ENCODE data around the gene DEFB123.
"Not testable (repeated sequence)": the region's sequence is repeated elsewhere in the genome, so short reads cannot be mapped to it uniquely, and the experiment has no call there.

DEFB123 gene

DNA sequence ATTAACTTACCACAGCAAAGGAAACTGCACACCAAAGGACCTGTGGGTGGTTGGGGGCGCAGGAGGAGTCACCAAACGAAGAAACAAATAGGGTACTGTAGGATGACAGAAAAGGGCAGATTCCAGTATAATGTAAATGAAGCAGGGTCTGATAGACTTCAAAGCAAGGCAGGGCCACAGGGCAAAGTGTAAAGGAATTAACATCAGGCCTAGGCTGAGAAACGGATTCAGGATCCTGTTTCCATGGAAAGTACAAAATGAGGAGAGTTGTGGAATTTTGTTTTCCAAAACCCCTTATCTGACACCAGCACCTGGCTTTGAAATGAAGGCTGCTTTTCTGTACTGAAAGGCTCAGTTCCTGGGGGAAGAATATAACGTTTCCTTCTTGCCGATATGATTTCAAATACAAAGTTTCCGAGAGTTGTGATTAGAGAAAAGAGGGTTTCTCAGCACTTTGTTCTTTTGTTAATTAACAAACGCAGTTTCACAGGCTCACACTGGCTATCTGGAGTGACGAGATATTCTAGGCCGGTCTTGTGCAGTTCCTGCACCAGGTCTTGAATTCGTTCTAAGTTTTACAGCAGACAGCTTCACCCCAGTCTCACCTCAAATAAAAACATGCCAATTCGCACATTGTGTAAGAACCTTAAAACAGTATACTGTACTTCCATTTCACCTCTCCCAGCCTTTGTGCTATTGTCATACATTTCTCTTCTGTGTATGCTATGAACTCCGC lies 5.8 kb downstream of the DEFB123 start:
- TF ChIP-seq, protein P1, sequence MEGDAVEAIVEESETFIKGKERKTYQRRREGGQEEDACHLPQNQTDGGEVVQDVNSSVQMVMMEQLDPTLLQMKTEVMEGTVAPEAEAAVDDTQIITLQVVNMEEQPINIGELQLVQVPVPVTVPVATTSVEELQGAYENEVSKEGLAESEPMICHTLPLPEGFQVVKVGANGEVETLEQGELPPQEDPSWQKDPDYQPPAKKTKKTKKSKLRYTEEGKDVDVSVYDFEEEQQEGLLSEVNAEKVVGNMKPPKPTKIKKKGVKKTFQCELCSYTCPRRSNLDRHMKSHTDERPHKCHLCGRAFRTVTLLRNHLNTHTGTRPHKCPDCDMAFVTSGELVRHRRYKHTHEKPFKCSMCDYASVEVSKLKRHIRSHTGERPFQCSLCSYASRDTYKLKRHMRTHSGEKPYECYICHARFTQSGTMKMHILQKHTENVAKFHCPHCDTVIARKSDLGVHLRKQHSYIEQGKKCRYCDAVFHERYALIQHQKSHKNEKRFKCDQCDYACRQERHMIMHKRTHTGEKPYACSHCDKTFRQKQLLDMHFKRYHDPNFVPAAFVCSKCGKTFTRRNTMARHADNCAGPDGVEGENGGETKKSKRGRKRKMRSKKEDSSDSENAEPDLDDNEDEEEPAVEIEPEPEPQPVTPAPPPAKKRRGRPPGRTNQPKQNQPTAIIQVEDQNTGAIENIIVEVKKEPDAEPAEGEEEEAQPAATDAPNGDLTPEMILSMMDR (IDR thresholded peaks at IDR 0.05; ENCODE audit: low read depth, low read length, missing control alignments), result no peak
- H3K4me3 ChIP-seq (ENCODE audit: low read depth, low read length), result no peak overlapping the region
- in situ Hi-C loops (cut with HindIII; ENCODE audit: low sequenced_read_pairs), result no loop called here
- no peak for DNase-seq (ENCODE audit: low read depth)

DNA sequence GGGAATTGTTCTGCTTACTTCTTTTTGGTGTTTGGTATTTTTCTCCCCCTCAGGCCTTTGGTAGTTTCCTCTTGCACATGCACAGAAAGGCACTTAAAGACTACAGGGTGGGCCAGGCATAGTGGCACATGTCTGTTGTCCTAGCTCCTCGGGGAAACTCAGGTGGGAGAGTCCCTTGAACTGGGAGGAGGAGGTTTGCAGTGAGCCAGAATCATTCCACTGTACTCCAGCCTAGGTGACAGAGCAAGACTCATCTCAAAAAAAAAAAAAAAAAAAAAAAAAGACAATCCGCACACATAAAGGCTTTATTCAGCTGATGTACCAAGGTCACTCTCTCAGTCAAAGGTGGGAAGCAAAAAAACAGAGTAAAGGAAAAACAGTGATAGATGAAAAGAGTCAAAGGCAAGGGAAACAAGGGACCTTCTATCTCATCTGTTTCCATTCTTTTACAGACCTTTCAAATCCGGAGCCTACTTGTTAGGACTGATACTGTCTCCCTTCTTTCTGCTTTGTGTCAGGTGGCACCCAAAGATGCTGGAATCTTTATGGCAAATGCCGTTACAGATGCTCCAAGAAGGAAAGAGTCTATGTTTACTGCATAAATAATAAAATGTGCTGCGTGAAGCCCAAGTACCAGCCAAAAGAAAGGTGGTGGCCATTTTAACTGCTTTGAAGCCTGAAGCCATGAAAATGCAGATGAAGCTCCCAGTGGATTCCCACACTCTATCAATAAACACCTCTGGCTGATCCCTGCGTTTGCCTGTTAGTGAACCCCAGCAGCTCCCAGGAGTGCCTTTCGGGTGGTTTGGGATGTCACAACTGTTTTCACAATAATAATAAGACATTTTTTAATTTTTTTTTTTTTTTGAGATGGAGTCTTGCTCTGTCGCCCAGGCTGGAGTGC lies 9.3 kb downstream of the DEFB123 start:
- H3K4me3 ChIP-seq (ENCODE audit: low read depth, low read length), result no peak overlapping the region
- TF ChIP-seq, protein P1 (IDR thresholded peaks at IDR 0.05; ENCODE audit: low read depth, low read length, missing control alignments), result no peak
- in situ Hi-C loops (cut with HindIII; ENCODE audit: low sequenced_read_pairs), result no loop called here
- DNase-seq (ENCODE audit: low read depth), result no peak

DNA sequence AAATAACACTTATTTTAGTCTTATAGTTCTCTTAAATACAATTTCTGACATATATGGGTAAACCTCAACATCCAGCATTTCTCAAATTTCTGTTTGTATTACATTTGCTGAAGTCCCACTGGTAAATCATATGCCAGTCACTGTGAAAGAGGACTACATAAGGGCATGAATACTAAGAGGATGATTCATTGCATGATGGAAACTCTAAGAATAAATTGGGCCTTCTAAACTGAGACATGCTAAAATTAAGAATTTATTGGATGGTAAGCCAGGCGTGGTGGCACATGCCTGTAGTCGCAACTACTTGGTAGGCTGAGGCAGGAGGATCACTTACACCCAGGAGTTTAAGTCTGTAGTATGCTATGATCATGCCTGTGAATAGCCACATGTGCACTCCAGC lies 12.1 kb downstream of the DEFB123 start:
- H3K4me3 ChIP-seq (ENCODE audit: low read depth, low read length), result no peak overlapping the region
- DNase-seq (ENCODE audit: low read depth), result no peak

DNA sequence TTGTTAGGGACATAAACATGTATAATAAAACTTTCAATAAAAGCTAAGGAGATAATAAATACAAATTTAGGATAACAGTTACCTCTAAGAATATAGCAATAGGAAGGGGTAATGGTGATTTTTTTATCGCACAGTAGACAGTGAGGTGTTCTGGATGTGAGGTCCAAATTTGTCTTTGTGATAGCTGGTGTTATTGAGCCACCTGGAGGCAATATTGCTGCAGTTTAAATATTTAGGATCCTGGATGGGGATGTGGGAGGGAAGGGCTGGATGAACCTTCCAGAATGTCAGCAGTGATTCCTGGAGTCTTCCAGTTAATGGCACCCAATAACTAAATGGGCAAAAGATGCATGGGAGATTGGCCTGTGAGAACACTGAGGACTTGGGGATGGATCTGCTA lies 13.9 kb downstream of the DEFB123 start:
- H3K4me3 ChIP-seq (ENCODE audit: low read depth, low read length), result no peak overlapping the region
- no peak for DNase-seq (ENCODE audit: low read depth)
- TF ChIP-seq, protein P1 (IDR thresholded peaks at IDR 0.05; ENCODE audit: low read depth, low read length, missing control alignments), result no peak
- in situ Hi-C loops (cut with HindIII; ENCODE audit: low sequenced_read_pairs), result no loop called here

More for the DNA sequence above, 12.1 kb downstream of the DEFB123 start:
- in situ Hi-C loops (cut with HindIII; ENCODE audit: low sequenced_read_pairs), result no loop called here
- TF ChIP-seq, protein P1 (IDR thresholded peaks at IDR 0.05; ENCODE audit: low read depth, low read length, missing control alignments), result no peak

DNA sequence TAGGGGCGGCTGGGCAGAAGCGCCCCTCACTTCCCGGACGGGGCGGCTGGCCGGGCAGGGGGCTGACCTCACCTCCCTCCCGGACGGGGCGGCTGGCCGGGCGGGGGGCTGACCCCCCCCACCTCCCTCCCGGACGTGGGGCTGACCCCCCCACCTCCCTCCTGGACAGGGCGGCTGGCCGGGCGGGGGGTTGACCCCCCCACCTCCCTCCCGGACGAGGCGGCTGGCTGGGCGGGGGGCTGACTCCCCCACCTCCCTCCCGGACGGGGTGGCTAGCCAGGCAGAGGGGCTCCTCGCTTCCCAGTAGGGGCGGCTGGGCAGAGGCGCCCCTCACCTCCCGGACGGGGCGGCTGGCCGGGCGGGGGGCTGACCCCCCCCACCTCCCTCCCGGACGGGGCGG lies 30.5 kb downstream of the DEFB123 start:
- DNase-seq (ENCODE audit: low read depth); in situ Hi-C loops (cut with HindIII; ENCODE audit: low sequenced_read_pairs); H3K4me3 ChIP-seq (ENCODE audit: low read depth, low read length): not testable (repeated sequence)

DNA sequence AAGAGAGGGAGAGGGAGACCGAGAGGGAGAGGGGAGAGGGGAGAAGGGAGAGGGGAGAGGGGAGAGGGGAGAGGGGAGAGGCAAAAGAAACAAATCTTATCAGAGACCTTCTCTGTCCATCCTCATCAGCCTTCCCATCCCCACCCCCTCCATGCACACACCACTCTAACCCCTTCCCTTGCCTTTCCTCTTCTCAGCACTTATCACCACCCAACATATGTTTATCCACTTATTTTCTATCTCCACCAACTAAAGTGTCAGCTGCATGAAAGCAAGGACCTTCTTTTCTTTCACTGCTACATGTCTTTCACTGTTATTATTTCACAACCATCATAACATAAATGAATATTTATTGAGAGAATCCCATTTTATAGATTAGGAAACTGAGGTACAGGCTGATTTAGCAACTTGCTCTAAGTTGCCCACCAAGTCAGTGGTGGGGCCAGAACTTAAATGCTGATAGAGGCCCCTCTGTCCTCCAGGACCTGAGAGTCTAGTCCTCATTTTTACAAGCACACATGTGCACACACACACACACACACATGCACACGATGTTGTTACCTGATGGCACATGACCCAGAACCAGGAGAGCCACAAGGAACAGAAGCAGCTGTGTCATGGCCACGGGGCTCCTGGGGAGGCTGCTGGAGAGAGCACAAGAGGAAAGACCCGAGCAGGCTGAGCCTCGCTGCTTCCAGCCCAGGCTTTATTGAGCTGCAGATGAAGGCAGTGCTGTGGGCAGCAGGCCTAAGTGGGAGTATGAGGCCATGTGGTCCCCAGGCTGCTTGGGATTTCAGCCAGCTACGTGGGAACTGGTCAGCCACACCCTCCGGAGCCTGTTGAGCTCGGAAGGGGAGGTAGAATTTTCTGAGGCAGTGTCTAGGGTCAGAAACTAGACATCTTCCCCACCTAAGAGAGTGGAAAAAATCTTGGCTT lies 32.2 kb downstream of the DEFB123 start:
- no peak for DNase-seq (ENCODE audit: low read depth)
- TF ChIP-seq, protein P1 (IDR thresholded peaks at IDR 0.05; ENCODE audit: low read depth, low read length, missing control alignments), result no peak
- H3K4me3 ChIP-seq (ENCODE audit: low read depth, low read length), result no peak overlapping the region
- in situ Hi-C loops (cut with HindIII; ENCODE audit: low sequenced_read_pairs), result no loop called here

All from astrocyte of the cerebellum (primary cell).